NCI-H345 treated with DMSO at 0.1 percent for 48 hours (cell line): ENCODE measurements around the gene KDM2A.

Experiments used
- DNase-seq: peaks from one replicate; lab custom pipeline; 2025; ENCODE audit not compliant: unreplicated experiment; lab: John Stamatoyannopoulos, UW

The KDM2A gene

GRCh38 chr11:67300256-67300755 is 181.2 kb downstream of the KDM2A start:
- DNase-seq, result no peak

- DNase-seq, result no peak
Measured at GRCh38 chr11:67300756-67301312, 181.8 kb downstream of the KDM2A start.

- DNase-seq, result no peak
Measured at GRCh38 chr11:67301313-67301921, 182.4 kb downstream of the KDM2A start.

- DNase-seq, result peak; percentile 65
Measured at GRCh38 chr11:67301951-67302516, 183.0 kb downstream of the KDM2A start.

DNA sequence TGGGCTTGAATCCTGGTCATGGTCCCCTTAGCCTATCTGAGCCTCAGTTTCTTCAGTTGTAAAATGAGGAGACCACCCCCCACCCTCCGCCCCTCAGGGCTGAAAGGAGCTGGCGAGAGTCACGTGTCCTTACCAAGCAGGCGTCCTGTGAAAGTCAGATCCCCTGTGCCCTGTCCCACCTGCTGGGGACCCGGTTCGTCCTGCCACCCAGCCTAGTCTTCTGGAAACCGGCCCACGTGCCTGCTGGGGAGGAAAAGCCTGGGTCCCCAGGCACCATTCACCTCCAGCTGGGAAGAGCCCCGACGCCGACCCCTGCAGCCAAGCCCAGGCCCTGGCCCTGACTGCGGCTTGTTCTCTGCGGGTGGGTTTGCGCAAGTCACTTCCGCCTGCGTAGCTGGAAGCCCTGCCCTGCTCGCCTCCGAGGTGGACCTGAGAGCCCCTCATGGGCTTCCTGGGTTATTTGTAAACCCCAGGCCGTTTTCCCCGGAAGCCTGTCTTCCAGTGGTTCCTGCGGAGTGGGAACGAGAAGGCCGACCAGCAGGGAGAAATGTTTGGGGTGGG is 183.6 kb downstream of the KDM2A start:
- peak; percentile 8 for DNase-seq

DNA sequence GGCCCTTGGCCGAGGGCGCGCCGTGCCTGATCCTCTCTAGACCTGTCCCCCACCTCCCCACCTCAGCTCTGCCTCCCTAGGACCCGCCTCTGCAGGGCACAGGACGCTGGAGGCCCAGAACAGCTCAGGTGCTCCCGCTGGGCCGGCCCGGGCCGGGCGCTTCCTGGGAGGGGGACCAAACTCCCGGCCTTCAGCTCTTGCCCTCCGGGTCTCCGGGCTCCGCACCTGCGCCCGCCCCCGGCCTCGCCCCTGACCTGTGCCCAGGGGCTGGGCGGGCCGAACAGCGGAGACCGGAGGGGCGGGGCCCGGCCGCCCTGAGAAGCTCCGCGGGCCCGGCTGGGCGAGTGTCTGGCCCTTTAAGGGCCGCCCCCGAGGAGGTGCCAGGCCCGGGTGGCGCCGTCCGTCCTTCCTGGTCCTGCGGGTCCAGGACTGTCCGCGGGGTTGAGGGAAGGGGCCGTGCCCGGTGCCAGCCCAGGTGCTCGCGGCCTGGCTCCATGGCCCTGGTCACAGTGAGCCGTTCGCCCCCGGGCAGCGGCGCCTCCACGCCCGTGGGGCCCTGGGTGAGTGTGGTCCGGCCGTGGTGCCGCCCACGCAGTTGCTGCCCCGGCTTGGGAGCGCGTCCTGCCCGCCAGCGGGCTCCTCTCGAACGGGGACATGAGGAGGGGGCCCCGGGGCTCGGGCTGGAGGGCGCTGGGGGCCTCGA is 184.2 kb downstream of the KDM2A start, which contains the start of gene SSH3:
TSS of gene SSH3 (plus strand) at position 399 of the 703 bp plus-strand sequence. CDS start at position 495, 96 bp downstream.
- DNase-seq, result peak; percentile 49

DNA sequence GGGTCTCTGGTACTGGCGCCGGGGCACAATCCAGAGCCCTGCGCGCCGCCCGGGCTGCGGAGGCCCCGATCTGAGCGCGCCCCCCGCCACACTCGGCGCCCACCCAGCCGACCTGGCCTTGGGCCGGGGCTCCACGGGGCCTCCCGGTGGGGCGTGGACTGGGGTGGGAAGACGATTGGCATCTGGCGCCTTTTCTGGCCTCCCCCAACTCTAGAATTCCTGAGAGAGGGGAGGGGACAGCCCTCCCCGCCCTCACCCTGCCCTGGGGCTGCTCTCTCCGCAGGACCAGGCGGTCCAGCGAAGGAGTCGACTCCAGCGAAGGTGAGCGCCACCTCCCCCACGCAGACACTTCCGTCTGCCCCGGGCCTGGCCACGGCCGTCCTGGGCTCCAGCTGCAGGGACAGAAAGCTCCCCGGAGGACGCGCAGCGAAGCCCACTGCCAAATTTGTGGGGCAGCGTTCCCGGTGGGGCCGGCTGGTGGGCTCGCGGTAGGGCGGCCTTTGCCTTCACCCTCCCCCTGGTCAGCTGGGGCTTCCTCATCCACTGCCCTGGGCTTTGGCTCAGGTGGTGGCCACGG is 184.9 kb downstream of the KDM2A start:
- DNase-seq, result no peak

GRCh38 chr11:67304511-67305113 is 185.5 kb downstream of the KDM2A start:
- no peak for DNase-seq

DNA sequence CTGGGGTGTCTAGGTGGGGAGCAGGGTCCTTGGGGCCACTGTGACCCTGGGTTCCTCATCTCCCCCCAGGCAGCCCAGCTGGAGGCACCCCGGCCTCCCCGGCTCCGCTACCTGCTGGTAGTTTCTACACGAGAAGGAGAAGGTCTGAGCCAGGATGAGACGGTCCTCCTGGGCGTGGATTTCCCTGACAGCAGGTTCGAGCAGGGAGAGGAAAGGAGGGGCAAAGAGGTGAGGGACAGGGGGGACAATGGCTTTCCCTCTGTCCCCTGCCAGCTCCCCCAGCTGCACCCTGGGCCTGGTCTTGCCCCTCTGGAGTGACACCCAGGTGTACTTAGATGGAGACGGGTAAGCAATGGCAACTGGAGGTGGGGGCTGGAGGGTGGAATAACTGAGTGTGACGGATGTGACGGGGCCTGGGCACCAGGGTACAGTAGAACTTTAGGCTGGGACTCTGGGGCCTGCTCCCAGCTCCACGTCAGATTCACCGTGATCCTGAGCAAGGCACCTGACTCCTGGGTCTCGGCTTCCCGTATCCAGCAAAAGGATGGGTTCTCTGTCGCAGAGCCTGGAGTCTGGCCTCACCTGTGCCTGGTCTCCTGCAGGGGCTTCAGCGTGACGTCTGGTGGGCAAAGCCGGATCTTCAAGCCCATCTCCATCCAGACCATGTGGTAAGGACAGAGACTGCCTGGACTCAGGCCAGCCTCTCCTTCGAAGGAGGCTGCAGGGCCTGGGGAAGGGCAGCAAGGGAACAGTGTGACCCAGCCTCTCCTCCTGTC is 187.9 kb downstream of the KDM2A start:
- DNase-seq, result no peak

GRCh38 chr11:67307545-67308001 is 188.5 kb downstream of the KDM2A start:
- no peak for DNase-seq
